ENCODE results near the gene ATP2B1. TPM values are rescaled to one million over a fixed set of nuclear protein-coding genes. Genes with fewer than 3 reads are reported as not detected.

ATP2B1 gene
- total RNA-seq, 3 donors from 2014 or later, result 48.4 to 83.2 (median 60.2) TPM

DNA sequence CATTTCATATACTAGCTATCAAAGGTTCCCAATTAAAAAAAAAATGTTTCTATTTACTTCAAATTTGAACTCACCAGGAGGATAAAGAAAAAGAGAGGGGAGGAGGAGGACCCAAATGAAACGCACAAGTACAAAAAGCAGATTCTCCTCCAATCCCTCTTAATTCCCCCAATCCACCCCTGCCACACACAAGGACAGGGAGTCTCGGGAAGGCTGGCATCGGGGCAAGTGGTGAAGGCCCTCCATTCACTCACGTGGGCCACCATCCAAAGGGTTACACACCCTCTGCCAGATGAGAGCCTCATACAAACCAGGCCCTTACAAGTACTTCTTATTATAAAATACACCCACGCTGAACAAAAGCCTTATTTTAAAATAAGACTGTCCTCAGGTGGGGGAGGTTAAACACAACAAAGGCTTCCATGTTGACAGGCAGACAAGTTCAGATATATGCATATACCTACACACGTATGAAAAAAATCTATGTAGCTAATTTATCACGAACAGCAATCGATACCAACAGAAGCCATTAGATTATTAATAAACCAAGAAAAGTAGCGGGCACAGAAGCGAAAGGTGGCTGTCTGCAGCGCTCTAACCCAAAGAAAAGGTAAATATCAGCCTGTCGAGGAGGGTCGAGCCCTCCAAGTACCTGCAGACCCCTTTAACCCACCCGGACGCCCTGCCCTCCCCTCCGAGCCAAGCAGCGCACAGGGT, 1.5 kb downstream of the ATP2B1 start:
- DNase-seq (peak; percentile 21 to 39 (median 31)), ATAC-seq (no peak)
- peak overlapping the region; percentile 87 for H3K4me3 ChIP-seq
- intact Hi-C loops (cut with DNase I, micrococcal nuclease), result loop anchor here in 1 of 2 donors (10.0 kb wide), 1 partner anchor 258 kb away; no protein-coding TSS in a partner anchor
- H3K9me3 ChIP-seq, result no peaks in the 10 kb centered on the region
- H3K4me1 ChIP-seq (ENCODE audit: low read depth), result peaks cover 11% of the 10 kb centered on the region
- TF ChIP-seq, protein P1, sequence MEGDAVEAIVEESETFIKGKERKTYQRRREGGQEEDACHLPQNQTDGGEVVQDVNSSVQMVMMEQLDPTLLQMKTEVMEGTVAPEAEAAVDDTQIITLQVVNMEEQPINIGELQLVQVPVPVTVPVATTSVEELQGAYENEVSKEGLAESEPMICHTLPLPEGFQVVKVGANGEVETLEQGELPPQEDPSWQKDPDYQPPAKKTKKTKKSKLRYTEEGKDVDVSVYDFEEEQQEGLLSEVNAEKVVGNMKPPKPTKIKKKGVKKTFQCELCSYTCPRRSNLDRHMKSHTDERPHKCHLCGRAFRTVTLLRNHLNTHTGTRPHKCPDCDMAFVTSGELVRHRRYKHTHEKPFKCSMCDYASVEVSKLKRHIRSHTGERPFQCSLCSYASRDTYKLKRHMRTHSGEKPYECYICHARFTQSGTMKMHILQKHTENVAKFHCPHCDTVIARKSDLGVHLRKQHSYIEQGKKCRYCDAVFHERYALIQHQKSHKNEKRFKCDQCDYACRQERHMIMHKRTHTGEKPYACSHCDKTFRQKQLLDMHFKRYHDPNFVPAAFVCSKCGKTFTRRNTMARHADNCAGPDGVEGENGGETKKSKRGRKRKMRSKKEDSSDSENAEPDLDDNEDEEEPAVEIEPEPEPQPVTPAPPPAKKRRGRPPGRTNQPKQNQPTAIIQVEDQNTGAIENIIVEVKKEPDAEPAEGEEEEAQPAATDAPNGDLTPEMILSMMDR (IDR thresholded peaks at IDR 0.05), result no peak
- H3K36me3 ChIP-seq (ENCODE audit: low read depth), result peaks cover 5% of the 10 kb centered on the region

DNA sequence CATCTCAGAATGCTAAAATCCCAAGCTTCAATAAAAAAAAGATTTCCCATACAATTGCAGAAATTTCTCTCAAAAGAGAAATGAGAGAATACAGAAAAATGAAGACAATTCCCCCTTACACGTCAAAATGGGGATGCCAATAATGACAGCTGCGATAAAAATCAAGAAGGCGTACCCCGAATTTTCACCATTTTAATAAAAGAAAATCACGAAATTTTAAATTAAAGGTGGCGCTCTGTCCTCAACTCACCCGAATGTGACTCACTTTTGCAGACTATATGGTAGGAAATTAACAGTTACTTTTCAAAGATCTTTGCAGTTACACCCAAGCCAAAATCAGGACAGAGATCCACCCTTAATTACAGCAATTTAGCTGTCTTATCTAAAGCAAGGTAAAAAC, 2.1 kb downstream of the ATP2B1 start:
- intact Hi-C loops (cut with DNase I, micrococcal nuclease), result loop anchor here in 1 of 2 donors (10.0 kb wide), 1 partner anchor 258 kb away; no protein-coding TSS in a partner anchor
- TF ChIP-seq, protein P1 (IDR thresholded peaks at IDR 0.05), result no peak
- ATAC-seq, result no peak
- Histone ChIP-seq H3K4me1 (ENCODE audit: low read depth) (peaks cover 11% of the 10 kb centered on the region), H3K9me3 (no peaks in the 10 kb centered on the region), H3K36me3 (ENCODE audit: low read depth) (peaks cover 5% of the 10 kb centered on the region), H3K4me3 (no peak overlapping the region)
- DNase-seq, result no peak

DNA sequence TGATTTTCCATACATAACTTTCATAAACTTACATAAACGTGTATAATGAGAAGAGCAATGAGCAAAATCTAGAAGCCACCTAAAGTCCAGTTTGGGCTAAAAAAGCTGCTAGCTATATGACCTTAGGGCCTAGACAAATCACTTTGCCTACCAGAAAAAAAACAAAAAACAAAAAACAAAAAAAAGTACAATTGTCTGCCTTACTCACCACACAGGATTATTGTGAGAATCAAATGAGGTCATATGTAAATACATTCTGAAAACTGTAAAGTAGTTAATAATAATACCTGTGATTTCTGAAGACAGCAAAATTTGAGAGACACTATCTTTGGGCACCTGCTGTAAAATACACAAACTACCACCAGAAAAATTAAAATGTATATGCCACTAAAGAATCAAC, 4.2 kb downstream of the ATP2B1 start:
- DNase-seq, result no peak
- Histone ChIP-seq H3K4me3 (no peak overlapping the region), H3K4me1 (ENCODE audit: low read depth) (peaks cover 11% of the 10 kb centered on the region), H3K9me3 (no peaks in the 10 kb centered on the region), H3K36me3 (ENCODE audit: low read depth) (peaks cover 4% of the 10 kb centered on the region)
- TF ChIP-seq, protein P1 (IDR thresholded peaks at IDR 0.05), result no peak
- intact Hi-C loops (cut with DNase I, micrococcal nuclease), result loop anchor here in 1 of 2 donors (10.0 kb wide), 1 partner anchor 260 kb away; no protein-coding TSS in a partner anchor
- ATAC-seq, result no peak

DNA sequence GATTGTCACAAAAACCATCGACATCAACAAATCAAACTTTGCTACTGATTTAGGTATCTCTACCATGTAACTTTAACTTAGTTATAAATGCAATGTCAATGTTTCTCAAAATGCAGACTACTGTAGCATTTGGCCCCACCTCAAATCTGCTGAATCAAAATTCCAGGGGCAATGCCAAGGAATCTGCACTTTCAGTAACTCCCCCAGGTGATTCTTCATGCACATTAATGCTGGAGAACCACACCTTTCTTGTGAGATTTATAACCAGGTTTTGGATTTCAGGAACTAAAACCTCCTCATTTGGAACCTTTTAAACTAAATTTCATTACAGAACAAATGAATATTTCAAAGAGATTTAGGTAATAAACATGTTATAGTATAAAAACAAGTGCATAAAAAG, 4.9 kb downstream of the ATP2B1 start:
- Histone ChIP-seq H3K36me3 (ENCODE audit: low read depth) (no peaks in the 10 kb centered on the region), H3K4me3 (no peak overlapping the region), H3K4me1 (ENCODE audit: low read depth) (peaks cover 11% of the 10 kb centered on the region), H3K9me3 (no peaks in the 10 kb centered on the region)
- TF ChIP-seq, protein P1 (IDR thresholded peaks at IDR 0.05), result no peak
- intact Hi-C loops (cut with DNase I, micrococcal nuclease), result loop anchor here in 1 of 2 donors (10.0 kb wide), 1 partner anchor 261 kb away; no protein-coding TSS in a partner anchor
- DNase-seq, result no peak
- ATAC-seq, result no peak

DNA sequence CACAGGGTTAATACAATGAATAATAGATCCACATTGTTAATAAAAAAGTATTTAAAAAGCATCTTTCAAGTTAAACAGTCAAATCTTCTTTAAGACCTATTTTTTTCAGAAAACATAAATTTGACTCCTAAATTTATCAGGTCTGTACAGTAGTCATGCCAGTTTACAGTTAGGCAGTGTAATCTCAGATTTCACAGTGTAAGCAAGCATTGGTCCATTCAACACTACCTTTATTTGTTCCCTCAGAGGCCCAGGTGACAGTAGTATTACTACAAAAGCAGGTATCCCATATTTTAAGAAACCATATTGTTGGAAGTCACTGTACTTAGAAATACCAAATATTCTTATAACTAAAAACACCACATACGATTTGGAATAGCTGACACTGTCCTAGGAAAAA, 6.1 kb downstream of the ATP2B1 start:
- intact Hi-C loops (cut with DNase I, micrococcal nuclease), result loop anchor here in 1 of 2 donors (10.0 kb wide), 1 partner anchor 262 kb away; no protein-coding TSS in a partner anchor
- ATAC-seq (no peak), DNase-seq (no peak)
- no peak overlapping the region for H3K4me3 ChIP-seq
- peaks cover 11% of the 10 kb centered on the region for H3K4me1 ChIP-seq (ENCODE audit: low read depth)
- H3K36me3 ChIP-seq (ENCODE audit: low read depth), result no peaks in the 10 kb centered on the region
- TF ChIP-seq, protein P1 (IDR thresholded peaks at IDR 0.05), result no peak
- H3K9me3 ChIP-seq, result no peaks in the 10 kb centered on the region
